ENCODE measurements around the gene ZNF189.

Gene ZNF189

GRCh38 chr9:101419863-101420262 is 21.2 kb downstream of the ZNF189 start:
- DNase-seq (ENCODE audit: low read depth): no peak

GRCh38 chr9:101421653-101422065 is 23.0 kb downstream of the ZNF189 start:
- no peak for DNase-seq (ENCODE audit: low read depth)

- DNase-seq (ENCODE audit: low read depth): no peak
These were observed 28.7 kb downstream of the ZNF189 start for GRCh38 chr9:101427358-101427757.

GRCh38 chr9:101427957-101428655 is 29.5 kb downstream of the ZNF189 start:
- no peak for DNase-seq (ENCODE audit: low read depth)

GRCh38 chr9:101428909-101429308 is 30.3 kb downstream of the ZNF189 start:
- DNase-seq (ENCODE audit: low read depth): no peak

GRCh38 chr9:101429736-101430135 is 31.1 kb downstream of the ZNF189 start:
- DNase-seq (ENCODE audit: low read depth): no peak

- no peak for DNase-seq (ENCODE audit: low read depth)
These were observed 33.5 kb downstream of the ZNF189 start for GRCh38 chr9:101432171-101432570.

- DNase-seq (ENCODE audit: low read depth): no peak
These were observed 34.1 kb downstream of the ZNF189 start for GRCh38 chr9:101432740-101433139.

- DNase-seq (ENCODE audit: low read depth): no peak
These were observed 34.6 kb downstream of the ZNF189 start for GRCh38 chr9:101433229-101433628.

- no peak for DNase-seq (ENCODE audit: low read depth)
These were observed 36.3 kb downstream of the ZNF189 start for GRCh38 chr9:101434998-101435397.

- no peak for DNase-seq (ENCODE audit: low read depth)
These were observed 37.0 kb downstream of the ZNF189 start, which contains the start of gene ALDOB for GRCh38 chr9:101435601-101436079. Gene ALDOB, minus strand, starts transcription at chr9:101435774. Its CDS starts 4,887 bp downstream, at chr9:101430887.

- no peak for DNase-seq (ENCODE audit: low read depth)
These were observed 39.2 kb downstream of the ZNF189 start for GRCh38 chr9:101437806-101438232.

- DNase-seq (ENCODE audit: low read depth): no peak
These were observed 39.9 kb downstream of the ZNF189 start for GRCh38 chr9:101438523-101438922.

- no peak for DNase-seq (ENCODE audit: low read depth)
These were observed 42.1 kb downstream of the ZNF189 start for GRCh38 chr9:101440714-101441230.

GRCh38 chr9:101442318-101442717 is 43.7 kb downstream of the ZNF189 start:
- DNase-seq (ENCODE audit: low read depth): no peak

GRCh38 chr9:101442736-101443135 is 44.1 kb downstream of the ZNF189 start:
- DNase-seq (ENCODE audit: low read depth): no peak

- no peak for DNase-seq (ENCODE audit: low read depth)
These were observed 44.7 kb downstream of the ZNF189 start for GRCh38 chr9:101443364-101443771.

GRCh38 chr9:101445353-101446029 is 46.8 kb downstream of the ZNF189 start:
- no peak for DNase-seq (ENCODE audit: low read depth)

GRCh38 chr9:101446732-101447131 is 48.1 kb downstream of the ZNF189 start:
- DNase-seq (ENCODE audit: low read depth): no peak

- no peak for DNase-seq (ENCODE audit: low read depth)
These were observed 50.0 kb downstream of the ZNF189 start for GRCh38 chr9:101448680-101449070.

GRCh38 chr9:101449071-101449721 is 50.5 kb downstream of the ZNF189 start:
- peak; percentile 51 for DNase-seq (ENCODE audit: low read depth)

GRCh38 chr9:101450931-101451330 is 52.3 kb downstream of the ZNF189 start:
- DNase-seq (ENCODE audit: low read depth): no peak

- no peak for DNase-seq (ENCODE audit: low read depth)
These were observed 52.8 kb downstream of the ZNF189 start for GRCh38 chr9:101451498-101451897.

Measured in activated T-cell treated with anti-CD3 and anti-CD28 coated beads for 48 hours (primary cell).